HEK293 (cell line): ENCODE results near the gene OR13C8.

ENCODE experiments used
- CTCF ChIA-PET: fragments of 350-600 bp; formaldehyde crosslinking; extraction: SDS; loops from one replicate; lab custom pipeline; 2021; ENCODE audit warnings: antibody characterized with exemption; lab: Yijun Ruan, JAX
- POLR2A ChIA-PET: fragments of 300-600 bp; formaldehyde crosslinking; extraction: SDS; loops from one replicate; lab custom pipeline; 2020; ENCODE audit warnings: antibody characterized with exemption, inconsistent platforms; lab: Yijun Ruan, JAX
- H3K27ac ChIP-seq: fragments of 200-500 bp; sonication (Bioruptor generic); 2 replicates; pipeline ENCODE4 v1.5.1; 2014; ENCODE audit warnings: low read depth, low read length, control low read depth, inconsistent platforms; ENCODE audit errors: extremely low read depth
- H3K36me3 ChIP-seq, 2 experiments: fragments of 200-500 bp in 1 of 2; sonication (Bioruptor generic) in 1 of 2; 1 replicate in 1 of 2; 2 replicates in 1 of 2; pipeline ENCODE4 v1.5.1; 2014 to 2017; ENCODE audit warnings: inconsistent platforms in 2 of 2, low read length in 2 of 2; ENCODE audit not compliant: control insufficient read depth in 2 of 2, insufficient read depth in 1 of 2
- H3K4me1 ChIP-seq: fragments of 200-500 bp; sonication (Bioruptor generic); 2 replicates; pipeline ENCODE4 v1.5.1; 2014; ENCODE audit warnings: mild to moderate bottlenecking, low read length, inconsistent platforms; ENCODE audit not compliant: control insufficient read depth, insufficient read depth
- H3K4me3 ChIP-seq: 2 replicates; pipeline ENCODE4 v1.5.1; 2011; ENCODE audit warnings: low read depth, mild to moderate bottlenecking, control low read depth, low read length, moderate library complexity
- H3K9me3 ChIP-seq: fragments of 200-500 bp; sonication (Bioruptor generic); 2 replicates; pipeline ENCODE4 v1.5.1; 2014; ENCODE audit warnings: low read depth, low read length, inconsistent platforms; ENCODE audit not compliant: control insufficient read depth, insufficient read depth
- KLF16 ChIP-seq: fragments of 450-650 bp; formaldehyde crosslinking; IDR thresholded peaks from 2 replicates; pipeline ENCODE4 v1.5.1; 2017; ENCODE audit warnings: missing biosample characterization, missing genetic modification characterization
- KLF17 ChIP-seq: fragments of 450-650 bp; formaldehyde crosslinking; IDR thresholded peaks from 2 replicates; pipeline ENCODE4 v1.5.1; 2016; ENCODE audit warnings: missing biosample characterization, missing genetic modification characterization
- REST ChIP-seq: fragments of 450-650 bp; formaldehyde crosslinking; IDR thresholded peaks from 2 replicates; pipeline ENCODE4 v1.5.1; 2016; ENCODE audit warnings: missing biosample characterization, missing genetic modification characterization
- ZNF211 ChIP-seq: fragments of 450-650 bp; formaldehyde crosslinking; IDR thresholded peaks from 2 replicates; pipeline ENCODE4 v1.5.1; 2016; ENCODE audit warnings: low read depth, missing biosample characterization, missing genetic modification characterization
- ZNF274 ChIP-seq, 2 experiments: fragments of 200-500 bp in 1 of 2; fragments of 450-650 bp in 1 of 2; sonication (Bioruptor generic) in 1 of 2; formaldehyde crosslinking in 1 of 2; IDR thresholded peaks; 2 replicates each; pipeline versions ENCODE4 v1.5.1 to v1.6.1; 2014 to 2016; ENCODE audit warnings: borderline replicate concordance in 1 of 2, inconsistent platforms in 1 of 2, low read length in 1 of 2, missing biosample characterization in 1 of 2, missing genetic modification characterization in 1 of 2
- ZNF311 ChIP-seq: fragments of 450-650 bp; formaldehyde crosslinking; IDR thresholded peaks from 2 replicates; pipeline ENCODE4 v1.5.1; 2017; ENCODE audit warnings: missing biosample characterization, missing genetic modification characterization, borderline replicate concordance
- ZNF48 ChIP-seq: fragments of 450-650 bp; formaldehyde crosslinking; IDR thresholded peaks from 2 replicates; pipeline ENCODE4 v1.5.1; 2016; ENCODE audit warnings: missing biosample characterization, missing genetic modification characterization
- ZNF518A ChIP-seq: fragments of 450-650 bp; formaldehyde crosslinking; conservative IDR thresholded peaks from 2 replicates; pipeline ENCODE4 v1.5.1; 2016; ENCODE audit warnings: low read depth, missing biosample characterization, missing genetic modification characterization
- ZNF530 ChIP-seq: fragments of 450-650 bp; formaldehyde crosslinking; IDR thresholded peaks from 2 replicates; pipeline ENCODE4 v1.5.1; 2016; ENCODE audit warnings: low read depth, missing biosample characterization, missing genetic modification characterization
- ZNF664 ChIP-seq: fragments of 450-650 bp; formaldehyde crosslinking; IDR thresholded peaks from 2 replicates; pipeline ENCODE4 v1.5.1; 2016; ENCODE audit warnings: missing biosample characterization, missing genetic modification characterization
- ZNF747 ChIP-seq: fragments of 450-650 bp; formaldehyde crosslinking; IDR thresholded peaks from 2 replicates; pipeline ENCODE4 v1.5.1; 2016; ENCODE audit warnings: missing biosample characterization, missing genetic modification characterization
- ZSCAN16 ChIP-seq: fragments of 450-650 bp; formaldehyde crosslinking; IDR thresholded peaks from 2 replicates; pipeline ENCODE4 v1.5.1; 2016; ENCODE audit warnings: missing biosample characterization, missing genetic modification characterization
- ZSCAN30 ChIP-seq: fragments of 450-650 bp; IDR thresholded peaks from 2 replicates; pipeline ENCODE4 v1.5.1; 2018; ENCODE audit warnings: missing biosample characterization, mild to moderate bottlenecking, missing genetic modification characterization, moderate library complexity
- TF ChIP-seq, protein P1 (sequence below): fragments of 450-650 bp; formaldehyde crosslinking; IDR thresholded peaks from 2 replicates; pipeline ENCODE4 v1.5.1; 2017; ENCODE audit warnings: missing biosample characterization, missing genetic modification characterization
- TF ChIP-seq, protein P2 (sequence below): fragments of 450-650 bp; formaldehyde crosslinking; IDR thresholded peaks from 2 replicates; pipeline ENCODE4 v1.5.1; 2016; ENCODE audit warnings: missing biosample characterization, missing genetic modification characterization

OR13C8 gene

DNA sequence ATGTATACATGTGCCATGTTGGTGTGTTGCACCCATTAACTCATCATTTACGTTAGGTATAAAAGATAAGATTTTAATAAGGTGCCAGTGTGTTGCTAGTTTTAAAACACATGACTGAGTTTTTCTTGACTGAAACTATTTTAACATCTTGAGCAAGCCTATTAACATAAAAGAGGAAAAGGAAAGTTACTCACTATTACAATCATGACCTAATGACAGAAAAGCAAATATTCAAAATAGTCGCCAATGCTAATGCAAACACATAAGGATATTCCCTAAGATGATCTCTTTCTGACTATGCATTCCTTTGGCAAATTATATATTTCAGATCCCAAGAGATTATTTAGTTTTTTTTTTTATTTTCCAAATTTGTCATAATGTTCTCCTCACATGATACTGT, 42.2 kb downstream of the OR13C8 start:
- Histone ChIP-seq H3K27ac (no peak overlapping the region), H3K36me3 (no peaks in the 10 kb centered on the region), H3K9me3 (no peaks in the 10 kb centered on the region), H3K4me1 (no peaks in the 10 kb centered on the region), H3K4me3 (no peak overlapping the region)
- TF ChIP-seq, protein P1, sequence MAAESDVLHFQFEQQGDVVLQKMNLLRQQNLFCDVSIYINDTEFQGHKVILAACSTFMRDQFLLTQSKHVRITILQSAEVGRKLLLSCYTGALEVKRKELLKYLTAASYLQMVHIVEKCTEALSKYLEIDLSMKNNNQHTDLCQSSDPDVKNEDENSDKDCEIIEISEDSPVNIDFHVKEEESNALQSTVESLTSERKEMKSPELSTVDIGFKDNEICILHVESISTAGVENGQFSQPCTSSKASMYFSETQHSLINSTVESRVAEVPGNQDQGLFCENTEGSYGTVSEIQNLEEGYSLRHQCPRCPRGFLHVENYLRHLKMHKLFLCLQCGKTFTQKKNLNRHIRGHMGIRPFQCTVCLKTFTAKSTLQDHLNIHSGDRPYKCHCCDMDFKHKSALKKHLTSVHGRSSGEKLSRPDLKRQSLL (tag by site-specific recombination), result no peak
- TF ChIP-seq ZNF48 (tag by site-specific recombination) (no peak), ZNF664 (tag by site-specific recombination) (no peak), ZNF747 (no peak), KLF17 (no peak), ZNF530 (tag by site-specific recombination) (no peak), ZSCAN30 (no peak), ZNF518A (tag by site-specific recombination) (no peak), ZNF211 (no peak), KLF16 (tag by site-specific recombination) (no peak), ZSCAN16 (tag by site-specific recombination) (no peak), ZNF274 (IDR thresholded peaks at IDR 0.05; ENCODE audit: low read length) (no peak), ZNF274 (tag by site-specific recombination; IDR thresholded peaks at IDR 0.05; ENCODE audit: borderline replicate concordance) (no peak), ZNF311 (tag by site-specific recombination) (no peak), REST (tag by site-specific recombination) (no peak)
- TF ChIP-seq, protein P2, sequence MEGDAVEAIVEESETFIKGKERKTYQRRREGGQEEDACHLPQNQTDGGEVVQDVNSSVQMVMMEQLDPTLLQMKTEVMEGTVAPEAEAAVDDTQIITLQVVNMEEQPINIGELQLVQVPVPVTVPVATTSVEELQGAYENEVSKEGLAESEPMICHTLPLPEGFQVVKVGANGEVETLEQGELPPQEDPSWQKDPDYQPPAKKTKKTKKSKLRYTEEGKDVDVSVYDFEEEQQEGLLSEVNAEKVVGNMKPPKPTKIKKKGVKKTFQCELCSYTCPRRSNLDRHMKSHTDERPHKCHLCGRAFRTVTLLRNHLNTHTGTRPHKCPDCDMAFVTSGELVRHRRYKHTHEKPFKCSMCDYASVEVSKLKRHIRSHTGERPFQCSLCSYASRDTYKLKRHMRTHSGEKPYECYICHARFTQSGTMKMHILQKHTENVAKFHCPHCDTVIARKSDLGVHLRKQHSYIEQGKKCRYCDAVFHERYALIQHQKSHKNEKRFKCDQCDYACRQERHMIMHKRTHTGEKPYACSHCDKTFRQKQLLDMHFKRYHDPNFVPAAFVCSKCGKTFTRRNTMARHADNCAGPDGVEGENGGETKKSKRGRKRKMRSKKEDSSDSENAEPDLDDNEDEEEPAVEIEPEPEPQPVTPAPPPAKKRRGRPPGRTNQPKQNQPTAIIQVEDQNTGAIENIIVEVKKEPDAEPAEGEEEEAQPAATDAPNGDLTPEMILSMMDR, result no peak
- ChIA-PET CTCF (no interaction called here), POLR2A (no interaction called here)
